ENCODE data around the gene OXT. TPM values are rescaled to one million over a fixed set of nuclear protein-coding genes. Genes with fewer than 3 reads are reported as not detected.

The OXT gene
- total and polyA plus RNA-seq, 2 of the 8 experiments (the other 6 are each of a cell fraction or from before 2014, with no cell fraction given) = not detected

GRCh38 chr20:3106185-3106584 is 34.8 kb downstream of the OXT start (continued):
- no peak for TF ChIP-seq CHD7 (IDR thresholded peaks at IDR 0.05; ENCODE audit: insufficient replicate concordance, low read length)
- no peak for TF ChIP-seq PHF8 (conservative IDR thresholded peaks at IDR 0.05; ENCODE audit: low read depth, low read length)
- TF ChIP-seq SUZ12 (IDR thresholded peaks at IDR 0.05; ENCODE audit: low read length) = no peak
- TF ChIP-seq TAF1 (IDR thresholded peaks at IDR 0.05; ENCODE audit: low read depth, low read length) = no peak
- no peak for TF ChIP-seq HDAC6 (IDR thresholded peaks at IDR 0.05; ENCODE audit: low read depth, low read length)
- no peak for TF ChIP-seq HDAC2 (IDR thresholded peaks at IDR 0.05; ENCODE audit: borderline replicate concordance in 1 of 2, low read depth in 2 of 2, low read length in 2 of 2)

All from H1 (cell line).